ENCODE measurements around the gene ATF4. TPM values are rescaled to one million over a fixed set of nuclear protein-coding genes. Genes with fewer than 3 reads are reported as not detected.

ATF4 gene
- total RNA-seq, 1 experiment from 2014 or later, result 608 TPM

DNA sequence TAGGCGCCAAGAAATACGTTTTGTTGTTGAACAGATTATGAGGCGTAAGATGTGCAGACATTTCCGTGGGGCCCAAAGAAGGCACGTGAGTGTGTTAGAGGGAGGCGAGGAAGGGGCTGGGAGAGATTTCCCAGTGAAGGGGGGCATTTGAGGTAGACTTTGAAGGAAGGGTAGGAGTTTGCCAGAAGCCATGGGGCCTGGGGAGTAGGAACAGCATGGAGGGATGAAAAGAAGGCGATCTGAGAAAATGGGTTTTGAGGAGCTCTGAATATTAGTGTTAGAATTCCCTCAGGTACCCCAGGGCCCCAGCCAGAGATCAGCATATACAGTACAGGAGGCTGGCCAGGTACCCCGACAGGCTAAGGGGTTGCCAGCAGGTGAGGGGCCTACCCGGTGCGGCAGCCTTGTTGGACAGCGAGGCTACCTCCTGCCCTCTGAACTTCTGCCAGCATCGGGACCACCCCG is 18.7 kb upstream of the ATF4 start:
- POLR2A ChIA-PET, result interaction anchor here (0.8 to 4.2 kb wide), 9 partner anchors 11 to 182 kb away, joined by 3 to 37 read pairs (median 5); partner anchors contain the start of genes ATF4 and RPL3
- H4K20me1 ChIP-seq (ENCODE audit: insufficient read depth), result no peaks in the 10 kb centered on the region
- intact Hi-C loops (cut with micrococcal nuclease), result loop anchor here (2.0 kb wide), 1 partner anchor 19 kb away; the partner anchor contains the start of gene ATF4
- no peaks in the 10 kb centered on the region for H3K9me3 ChIP-seq (ENCODE audit: control insufficient read depth in 1 of 2, insufficient read depth in 1 of 2, low read depth in 1 of 2, low read length in 2 of 2)
- peaks cover 17 to 34% of the 10 kb centered on the region in 2 experiments for H3K4me1 ChIP-seq (ENCODE audit: control insufficient read depth in 1 of 2, insufficient read depth in 2 of 2, low read length in 2 of 2)
- DNase-seq (ENCODE audit: low read depth, low spot score) (no peak), ATAC-seq (peak; percentile 52)
- RAD21 ChIA-PET (ENCODE audit: low non-redundant PET in 1 of 2, low total read pairs in 2 of 2, uncharacterized antibody in 2 of 2, unreplicated experiment in 2 of 2), result interaction anchor here (0.6 to 0.9 kb wide), 3 partner anchors 18 to 806 kb away, joined by 3 to 5 read pairs (median 3); partner anchors contain the start of gene ATF4 (in 1 of the 2)
- H3K36me3 ChIP-seq (ENCODE audit: control insufficient read depth in 1 of 2, insufficient read depth in 2 of 2, low read length in 2 of 2), result peaks cover 19 to 30% of the 10 kb centered on the region in 2 experiments
- TSS peak; percentile 97 for BruUV-seq (replicated peaks)
- no peaks in the 10 kb centered on the region for H3K27me3 ChIP-seq (ENCODE audit: insufficient read depth, low read length)
- peak overlapping the region; percentile 96 for H3K9ac ChIP-seq (ENCODE audit: low read length)
- TF ChIP-seq, protein P1, sequence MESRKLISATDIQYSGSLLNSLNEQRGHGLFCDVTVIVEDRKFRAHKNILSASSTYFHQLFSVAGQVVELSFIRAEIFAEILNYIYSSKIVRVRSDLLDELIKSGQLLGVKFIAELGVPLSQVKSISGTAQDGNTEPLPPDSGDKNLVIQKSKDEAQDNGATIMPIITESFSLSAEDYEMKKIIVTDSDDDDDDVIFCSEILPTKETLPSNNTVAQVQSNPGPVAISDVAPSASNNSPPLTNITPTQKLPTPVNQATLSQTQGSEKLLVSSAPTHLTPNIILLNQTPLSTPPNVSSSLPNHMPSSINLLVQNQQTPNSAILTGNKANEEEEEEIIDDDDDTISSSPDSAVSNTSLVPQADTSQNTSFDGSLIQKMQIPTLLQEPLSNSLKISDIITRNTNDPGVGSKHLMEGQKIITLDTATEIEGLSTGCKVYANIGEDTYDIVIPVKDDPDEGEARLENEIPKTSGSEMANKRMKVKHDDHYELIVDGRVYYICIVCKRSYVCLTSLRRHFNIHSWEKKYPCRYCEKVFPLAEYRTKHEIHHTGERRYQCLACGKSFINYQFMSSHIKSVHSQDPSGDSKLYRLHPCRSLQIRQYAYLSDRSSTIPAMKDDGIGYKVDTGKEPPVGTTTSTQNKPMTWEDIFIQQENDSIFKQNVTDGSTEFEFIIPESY (IDR thresholded peaks at IDR 0.05; ENCODE audit: extremely low read depth, insufficient replicate concordance, low read length), result no peak
- TF ChIP-seq, protein P2, sequence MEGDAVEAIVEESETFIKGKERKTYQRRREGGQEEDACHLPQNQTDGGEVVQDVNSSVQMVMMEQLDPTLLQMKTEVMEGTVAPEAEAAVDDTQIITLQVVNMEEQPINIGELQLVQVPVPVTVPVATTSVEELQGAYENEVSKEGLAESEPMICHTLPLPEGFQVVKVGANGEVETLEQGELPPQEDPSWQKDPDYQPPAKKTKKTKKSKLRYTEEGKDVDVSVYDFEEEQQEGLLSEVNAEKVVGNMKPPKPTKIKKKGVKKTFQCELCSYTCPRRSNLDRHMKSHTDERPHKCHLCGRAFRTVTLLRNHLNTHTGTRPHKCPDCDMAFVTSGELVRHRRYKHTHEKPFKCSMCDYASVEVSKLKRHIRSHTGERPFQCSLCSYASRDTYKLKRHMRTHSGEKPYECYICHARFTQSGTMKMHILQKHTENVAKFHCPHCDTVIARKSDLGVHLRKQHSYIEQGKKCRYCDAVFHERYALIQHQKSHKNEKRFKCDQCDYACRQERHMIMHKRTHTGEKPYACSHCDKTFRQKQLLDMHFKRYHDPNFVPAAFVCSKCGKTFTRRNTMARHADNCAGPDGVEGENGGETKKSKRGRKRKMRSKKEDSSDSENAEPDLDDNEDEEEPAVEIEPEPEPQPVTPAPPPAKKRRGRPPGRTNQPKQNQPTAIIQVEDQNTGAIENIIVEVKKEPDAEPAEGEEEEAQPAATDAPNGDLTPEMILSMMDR (IDR thresholded peaks at IDR 0.05 in 2 of 3, conservative IDR thresholded peaks at IDR 0.05 in 1 of 3; ENCODE audit: borderline replicate concordance in 1 of 3, insufficient read depth in 1 of 3, low read depth in 2 of 3, low read length in 2 of 3), result no peak
- TF ChIP-seq SIN3A (IDR thresholded peaks at IDR 0.05; ENCODE audit: low read depth), result no peak
- no peak for TF ChIP-seq RAD21 (IDR thresholded peaks at IDR 0.05; ENCODE audit: low read depth)
- TF ChIP-seq, protein P3, sequence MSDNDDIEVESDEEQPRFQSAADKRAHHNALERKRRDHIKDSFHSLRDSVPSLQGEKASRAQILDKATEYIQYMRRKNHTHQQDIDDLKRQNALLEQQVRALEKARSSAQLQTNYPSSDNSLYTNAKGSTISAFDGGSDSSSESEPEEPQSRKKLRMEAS (IDR thresholded peaks at IDR 0.05), result no peak
- no peak for TF ChIP-seq POLR2A (IDR thresholded peaks at IDR 0.05; ENCODE audit: borderline replicate concordance, extremely low read depth, insufficient read depth, insufficient read length)
- no peak for TF ChIP-seq TCF7L2 (IDR thresholded peaks at IDR 0.05; ENCODE audit: borderline replicate concordance, extremely low read depth, insufficient read depth, insufficient read length)
- TF ChIP-seq, protein P4, sequence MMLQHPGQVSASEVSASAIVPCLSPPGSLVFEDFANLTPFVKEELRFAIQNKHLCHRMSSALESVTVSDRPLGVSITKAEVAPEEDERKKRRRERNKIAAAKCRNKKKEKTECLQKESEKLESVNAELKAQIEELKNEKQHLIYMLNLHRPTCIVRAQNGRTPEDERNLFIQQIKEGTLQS (IDR thresholded peaks at IDR 0.05), result no peak
- TF ChIP-seq POLR2AphosphoS5 (IDR thresholded peaks at IDR 0.05; ENCODE audit: low read depth, low read length), result no peak
- TF ChIP-seq EZH2phosphoT487 (IDR thresholded peaks at IDR 0.05; ENCODE audit: borderline replicate concordance), result no peak
- TF ChIP-seq ZNF274 (IDR thresholded peaks at IDR 0.05; ENCODE audit: low read depth, low read length), result no peak
- no peak for TF ChIP-seq YY1 (IDR thresholded peaks at IDR 0.05; ENCODE audit: extremely low read depth, insufficient replicate concordance, low read depth, low read length)
- TF ChIP-seq EZH2 (IDR thresholded peaks at IDR 0.05), result no peak
- TF ChIP-seq CEBPB (IDR thresholded peaks at IDR 0.05; ENCODE audit: low read depth), result no peak
- no peak for TF ChIP-seq ZFX (IDR thresholded peaks at IDR 0.05)
- peak overlapping the region; percentile 80 for H3K4me2 ChIP-seq (ENCODE audit: low read length)
- H3K9me2 ChIP-seq (ENCODE audit: insufficient read depth), result no peaks in the 10 kb centered on the region
- H2AFZ ChIP-seq (ENCODE audit: low read depth, low read length, poor library complexity, severe bottlenecking), result no peak overlapping the region
- H3K27ac ChIP-seq (ENCODE audit: low read depth, low read length), result peak overlapping the region; percentile 70; the same call in 1 of the 2 replicates
- H3K4me3 ChIP-seq (replicated peaks in 1 of 2; ENCODE audit: low read depth in 1 of 2, low read length in 2 of 2), result peak overlapping the region; percentile 92 to 97
- peaks cover 46% of the 10 kb centered on the region for H3K79me2 ChIP-seq (ENCODE audit: insufficient read depth, low read length)
- CTCF ChIA-PET, result interaction anchor here (0.6 to 2.7 kb wide), 9 partner anchors 8 to 190 kb away, joined by 3 to 19 read pairs (median 4); partner anchors contain the start of gene RPL3
